Hippocampal formation (tissue), 2 donors: Measurements from ENCODE around the gene ETAA1.

Source experiments
- DNase-seq, 2 donors: peaks; one replicate each; lab custom pipeline; 2025; lab: John Stamatoyannopoulos, UW

ETAA1 gene

GRCh38 chr2:67437114-67437513 is 40.0 kb downstream of the ETAA1 start:
- no peak for DNase-seq

- DNase-seq = no peak
These were observed 41.2 kb downstream of the ETAA1 start for GRCh38 chr2:67438337-67438736.

- no peak for DNase-seq
These were observed 48.6 kb downstream of the ETAA1 start for GRCh38 chr2:67445652-67446268.

GRCh38 chr2:67446491-67446911 is 49.4 kb downstream of the ETAA1 start:
- DNase-seq = no peak

GRCh38 chr2:67448648-67449047 is 51.5 kb downstream of the ETAA1 start:
- no peak for DNase-seq

- DNase-seq = no peak
These were observed 54.1 kb downstream of the ETAA1 start for GRCh38 chr2:67451086-67451832.

- no peak for DNase-seq
These were observed 56.2 kb downstream of the ETAA1 start for GRCh38 chr2:67453310-67453709.

GRCh38 chr2:67455219-67456142 is 58.3 kb downstream of the ETAA1 start:
- no peak for DNase-seq

- no peak for DNase-seq
These were observed 59.3 kb downstream of the ETAA1 start for GRCh38 chr2:67456428-67456827.

GRCh38 chr2:67457699-67458098 is 60.6 kb downstream of the ETAA1 start:
- no peak for DNase-seq

- DNase-seq = no peak
These were observed 62.6 kb downstream of the ETAA1 start for GRCh38 chr2:67459761-67460160.
